Panc1 (cell line): ENCODE data around the gene ABI1.

Experiments used
- POLR2AphosphoS5 ChIP-seq: IDR thresholded peaks from 2 replicates; pipeline ENCODE4 v1.6.1; 2012; ENCODE audit warnings: mild to moderate bottlenecking, low read depth, low read length, moderate library complexity
- SIN3A ChIP-seq: IDR thresholded peaks from 2 replicates; pipeline ENCODE4 v1.6.1; 2012; ENCODE audit warnings: low read depth, mild to moderate bottlenecking, low read length, moderate library complexity, borderline replicate concordance; ENCODE audit not compliant: insufficient read depth
- TCF7L2 ChIP-seq: IDR thresholded peaks from 2 replicates; pipeline ENCODE4 v1.6.1; 2011; ENCODE audit warnings: mild to moderate bottlenecking, low read depth, low read length, inconsistent platforms
- TF ChIP-seq, protein P1 (sequence below), 2 experiments: IDR thresholded peaks; 2 replicates each; pipeline ENCODE4 v1.6.1; 2011 to 2012; ENCODE audit warnings: low read depth in 2 of 2, control low read depth in 1 of 2, low read length in 1 of 2, mild to moderate bottlenecking in 1 of 2, moderate library complexity in 1 of 2; ENCODE audit not compliant: insufficient read depth in 1 of 2
- TF ChIP-seq, protein P2 (sequence below): fragments of 450-650 bp; IDR thresholded peaks from 2 replicates; pipeline ENCODE4 v1.5.1; 2017; ENCODE audit warnings: mild to moderate bottlenecking

DNA sequence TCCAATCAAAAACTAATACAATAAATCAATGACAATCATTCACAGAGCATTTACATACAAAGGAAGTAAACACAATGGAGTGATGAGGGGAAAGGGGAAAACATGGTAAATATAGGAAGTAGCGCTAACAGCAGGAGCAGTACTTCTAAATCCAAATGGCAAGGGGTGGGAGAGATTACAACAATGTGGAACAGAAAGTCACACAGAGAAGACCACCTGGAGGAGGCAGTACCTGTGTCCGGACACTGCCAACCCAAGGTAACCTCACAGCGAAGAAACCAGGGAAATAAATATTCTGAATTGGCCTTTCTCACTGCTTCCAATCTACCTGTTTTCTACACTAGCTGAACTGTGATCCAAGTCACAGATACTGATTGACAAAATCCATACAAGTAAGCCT lies 58.2 kb downstream of the ABI1 start:
- TF ChIP-seq, protein P1, sequence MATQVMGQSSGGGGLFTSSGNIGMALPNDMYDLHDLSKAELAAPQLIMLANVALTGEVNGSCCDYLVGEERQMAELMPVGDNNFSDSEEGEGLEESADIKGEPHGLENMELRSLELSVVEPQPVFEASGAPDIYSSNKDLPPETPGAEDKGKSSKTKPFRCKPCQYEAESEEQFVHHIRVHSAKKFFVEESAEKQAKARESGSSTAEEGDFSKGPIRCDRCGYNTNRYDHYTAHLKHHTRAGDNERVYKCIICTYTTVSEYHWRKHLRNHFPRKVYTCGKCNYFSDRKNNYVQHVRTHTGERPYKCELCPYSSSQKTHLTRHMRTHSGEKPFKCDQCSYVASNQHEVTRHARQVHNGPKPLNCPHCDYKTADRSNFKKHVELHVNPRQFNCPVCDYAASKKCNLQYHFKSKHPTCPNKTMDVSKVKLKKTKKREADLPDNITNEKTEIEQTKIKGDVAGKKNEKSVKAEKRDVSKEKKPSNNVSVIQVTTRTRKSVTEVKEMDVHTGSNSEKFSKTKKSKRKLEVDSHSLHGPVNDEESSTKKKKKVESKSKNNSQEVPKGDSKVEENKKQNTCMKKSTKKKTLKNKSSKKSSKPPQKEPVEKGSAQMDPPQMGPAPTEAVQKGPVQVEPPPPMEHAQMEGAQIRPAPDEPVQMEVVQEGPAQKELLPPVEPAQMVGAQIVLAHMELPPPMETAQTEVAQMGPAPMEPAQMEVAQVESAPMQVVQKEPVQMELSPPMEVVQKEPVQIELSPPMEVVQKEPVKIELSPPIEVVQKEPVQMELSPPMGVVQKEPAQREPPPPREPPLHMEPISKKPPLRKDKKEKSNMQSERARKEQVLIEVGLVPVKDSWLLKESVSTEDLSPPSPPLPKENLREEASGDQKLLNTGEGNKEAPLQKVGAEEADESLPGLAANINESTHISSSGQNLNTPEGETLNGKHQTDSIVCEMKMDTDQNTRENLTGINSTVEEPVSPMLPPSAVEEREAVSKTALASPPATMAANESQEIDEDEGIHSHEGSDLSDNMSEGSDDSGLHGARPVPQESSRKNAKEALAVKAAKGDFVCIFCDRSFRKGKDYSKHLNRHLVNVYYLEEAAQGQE (IDR thresholded peaks at IDR 0.05; ENCODE audit: insufficient read depth in 1 of 2, low read depth in 2 of 2, low read length in 1 of 2), result no peak
- TF ChIP-seq, protein P2, sequence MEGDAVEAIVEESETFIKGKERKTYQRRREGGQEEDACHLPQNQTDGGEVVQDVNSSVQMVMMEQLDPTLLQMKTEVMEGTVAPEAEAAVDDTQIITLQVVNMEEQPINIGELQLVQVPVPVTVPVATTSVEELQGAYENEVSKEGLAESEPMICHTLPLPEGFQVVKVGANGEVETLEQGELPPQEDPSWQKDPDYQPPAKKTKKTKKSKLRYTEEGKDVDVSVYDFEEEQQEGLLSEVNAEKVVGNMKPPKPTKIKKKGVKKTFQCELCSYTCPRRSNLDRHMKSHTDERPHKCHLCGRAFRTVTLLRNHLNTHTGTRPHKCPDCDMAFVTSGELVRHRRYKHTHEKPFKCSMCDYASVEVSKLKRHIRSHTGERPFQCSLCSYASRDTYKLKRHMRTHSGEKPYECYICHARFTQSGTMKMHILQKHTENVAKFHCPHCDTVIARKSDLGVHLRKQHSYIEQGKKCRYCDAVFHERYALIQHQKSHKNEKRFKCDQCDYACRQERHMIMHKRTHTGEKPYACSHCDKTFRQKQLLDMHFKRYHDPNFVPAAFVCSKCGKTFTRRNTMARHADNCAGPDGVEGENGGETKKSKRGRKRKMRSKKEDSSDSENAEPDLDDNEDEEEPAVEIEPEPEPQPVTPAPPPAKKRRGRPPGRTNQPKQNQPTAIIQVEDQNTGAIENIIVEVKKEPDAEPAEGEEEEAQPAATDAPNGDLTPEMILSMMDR, result no peak
- TF ChIP-seq TCF7L2 (no peak), POLR2AphosphoS5 (no peak), SIN3A (no peak)
